GM21576 (cell line): Measurements from ENCODE around the gene SDC1.
"Not testable (repeated sequence)": the region's sequence is repeated elsewhere in the genome, so short reads cannot be mapped to it uniquely, and the experiment has no call there.

Source experiments
- ATAC-seq: cut with Tn5 transposase; IDR thresholded peaks from one replicate; pipeline ENCODE4 v1.9.1; 2021; ENCODE audit warnings: mild to moderate bottlenecking, moderate library complexity; ENCODE audit not compliant: unreplicated experiment

The SDC1 gene

GRCh38 chr2:20224716-20225293 is at the start of gene SDC1:
Gene SDC1 (minus strand): TSS chr2:20225130. CDS start chr2:20224867, 263 bp downstream.
- ATAC-seq, result peak; percentile 16

- ATAC-seq, result no peak
Observed at GRCh38 chr2:20273042-20273441, 48.1 kb upstream of the SDC1 start.

- not testable (repeated sequence) for ATAC-seq
Observed at GRCh38 chr2:20268317-20268716, 43.4 kb upstream of the SDC1 start.

GRCh38 chr2:20267529-20267928 is 42.6 kb upstream of the SDC1 start:
- no peak for ATAC-seq

- no peak for ATAC-seq
Observed at GRCh38 chr2:20264629-20265028, 39.7 kb upstream of the SDC1 start.

GRCh38 chr2:20257411-20257810 is 32.5 kb upstream of the SDC1 start:
- no peak for ATAC-seq

- ATAC-seq, result no peak
Observed at GRCh38 chr2:20254731-20255130, 29.8 kb upstream of the SDC1 start.

GRCh38 chr2:20250436-20250835 is 25.5 kb upstream of the SDC1 start:
- ATAC-seq, result no peak

GRCh38 chr2:20249170-20249569 is 24.2 kb upstream of the SDC1 start:
- no peak for ATAC-seq

- ATAC-seq, result no peak
Observed at GRCh38 chr2:20247084-20247483, 22.2 kb upstream of the SDC1 start.

- ATAC-seq, result not testable (repeated sequence)
Observed at GRCh38 chr2:20243637-20244036, 18.7 kb upstream of the SDC1 start.

- ATAC-seq, result no peak
Observed at GRCh38 chr2:20242727-20243377, 17.9 kb upstream of the SDC1 start.

- ATAC-seq, result no peak
Observed at GRCh38 chr2:20241973-20242726, 17.2 kb upstream of the SDC1 start.

- not testable (repeated sequence) for ATAC-seq
Observed at GRCh38 chr2:20240291-20240690, 15.4 kb upstream of the SDC1 start.

- ATAC-seq, result no peak
Observed at GRCh38 chr2:20236496-20236895, 11.6 kb upstream of the SDC1 start.

- no peak for ATAC-seq
Observed at GRCh38 chr2:20235655-20236305, 10.8 kb upstream of the SDC1 start.

- not testable (repeated sequence) for ATAC-seq
Observed at GRCh38 chr2:20234597-20234996, 9.7 kb upstream of the SDC1 start.

- ATAC-seq, result no peak
Observed at GRCh38 chr2:20232837-20233207, 7.9 kb upstream of the SDC1 start.

GRCh38 chr2:20231598-20232026 is 6.7 kb upstream of the SDC1 start:
- no peak for ATAC-seq

GRCh38 chr2:20231159-20231558 is 6.2 kb upstream of the SDC1 start:
- ATAC-seq, result no peak

GRCh38 chr2:20230114-20230425 is 5.1 kb upstream of the SDC1 start:
- ATAC-seq, result no peak
